Right forelimb (tissue), 1 donor: Measurements from ENCODE around the gene ATG16L2.
"Not testable (repeated sequence)": the region's sequence is repeated elsewhere in the genome, so short reads cannot be mapped to it uniquely, and the experiment has no call there.

Experiments used
- DNase-seq: peaks from one replicate; pipeline ENCODE4 v3.0.0-alpha.2; 2018

ATG16L2 gene

GRCh38 chr11:72826942-72827480 lies 12.8 kb downstream of the ATG16L2 start:
- no peak for DNase-seq

DNA sequence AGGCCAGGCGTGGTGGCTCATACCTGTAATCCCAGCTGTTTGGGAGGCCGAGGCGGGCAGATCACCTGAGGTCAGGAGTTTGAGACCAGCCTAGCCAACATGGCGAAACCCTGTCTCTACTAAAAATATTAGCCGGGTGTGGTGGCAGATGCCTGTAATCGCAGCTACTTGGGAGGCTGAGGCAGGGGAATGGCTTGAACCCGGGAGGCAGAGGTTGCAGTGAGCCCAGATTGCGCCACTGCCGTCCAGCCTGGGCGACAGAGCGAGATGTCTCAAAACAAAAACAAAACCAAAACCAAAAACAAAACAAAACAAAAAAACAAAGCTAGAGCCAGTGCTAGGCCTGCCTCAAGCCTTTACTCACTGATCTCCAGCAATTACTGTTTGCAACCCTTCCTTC lies 13.4 kb downstream of the ATG16L2 start:
- DNase-seq: not testable (repeated sequence)

GRCh38 chr11:72828081-72828567 lies 13.9 kb downstream of the ATG16L2 start:
- DNase-seq: no peak

DNA sequence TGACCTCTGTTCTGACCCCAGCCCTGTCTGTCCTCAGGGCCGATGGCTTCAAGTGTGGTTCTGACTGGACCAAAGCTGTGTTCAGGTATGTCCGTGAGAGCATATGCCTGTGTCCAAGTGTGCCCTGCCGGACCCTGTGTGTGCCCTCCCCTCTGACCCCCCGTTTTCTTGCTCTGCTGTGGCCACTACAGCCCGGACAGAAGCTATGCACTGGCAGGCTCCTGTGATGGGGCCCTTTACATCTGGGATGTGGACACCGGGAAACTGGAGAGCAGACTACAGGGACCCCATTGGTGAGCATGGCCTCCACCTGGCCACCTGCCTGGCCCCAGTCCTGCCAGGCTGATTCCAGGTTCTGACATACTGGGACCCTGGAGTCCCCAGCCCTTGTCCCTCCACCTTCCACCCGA lies 14.5 kb downstream of the ATG16L2 start:
- DNase-seq: no peak

DNA sequence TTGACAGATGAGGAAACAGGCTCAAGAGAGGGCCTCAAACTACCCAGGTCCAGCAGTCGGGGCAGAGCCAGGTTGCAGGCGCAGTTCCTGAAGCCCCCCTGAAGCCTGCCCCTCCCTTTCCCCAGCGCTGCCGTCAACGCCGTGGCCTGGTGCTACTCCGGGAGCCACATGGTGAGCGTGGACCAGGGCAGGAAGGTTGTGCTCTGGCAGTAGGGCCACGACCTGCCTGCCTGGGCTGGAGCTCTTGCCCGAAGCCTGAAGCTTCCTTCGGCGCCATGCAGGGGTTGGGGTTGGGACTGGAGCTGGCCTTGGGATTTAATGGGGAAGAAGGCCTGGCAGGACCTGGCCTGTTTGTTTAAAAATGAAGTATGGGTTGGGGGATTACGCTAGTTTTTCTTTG lies 15.0 kb downstream of the ATG16L2 start:
- DNase-seq: no peak

- DNase-seq: no peak
These were observed 15.8 kb downstream of the ATG16L2 start for GRCh38 chr11:72829884-72830533.

DNA sequence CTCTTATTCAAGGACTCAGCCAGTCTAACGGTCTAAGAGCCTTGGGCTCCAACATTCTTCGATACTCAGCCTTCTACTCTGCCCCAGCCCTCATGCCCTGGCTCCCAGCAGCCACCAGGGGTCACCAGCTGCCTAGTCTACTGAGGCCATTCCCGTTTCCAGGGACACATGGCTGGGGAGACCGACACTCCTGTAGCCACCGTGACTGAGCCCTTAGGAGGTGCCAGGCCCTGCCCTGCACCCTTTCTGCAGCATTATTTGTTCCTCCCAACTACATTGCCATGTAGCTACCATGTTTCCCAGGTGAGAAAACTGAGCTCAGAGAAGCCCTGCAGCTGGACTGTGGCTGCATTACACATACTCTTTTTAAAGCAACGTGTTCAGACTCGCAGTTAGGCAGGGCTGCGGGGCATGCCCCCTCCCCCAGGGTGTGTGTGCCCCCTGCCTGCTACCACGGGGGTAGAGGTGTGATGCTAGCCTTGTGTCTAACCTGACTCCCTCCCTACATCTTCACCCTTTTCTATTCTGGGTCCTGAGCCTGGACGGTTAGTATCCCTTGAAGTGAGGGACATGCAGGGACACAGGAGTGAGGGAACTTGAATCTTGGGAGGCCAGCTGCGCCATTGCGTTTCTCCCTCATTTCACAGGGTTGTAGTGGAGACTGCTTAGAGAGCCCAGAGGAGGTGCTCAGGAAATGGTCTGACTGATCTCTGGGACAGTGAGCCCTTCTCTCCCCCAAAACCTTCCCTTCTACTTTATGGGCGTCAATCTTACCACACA lies 17.5 kb downstream of the ATG16L2 start:
- DNase-seq: peak; percentile 89

- no peak for DNase-seq
These were observed 18.3 kb downstream of the ATG16L2 start for GRCh38 chr11:72832301-72833082.

DNA sequence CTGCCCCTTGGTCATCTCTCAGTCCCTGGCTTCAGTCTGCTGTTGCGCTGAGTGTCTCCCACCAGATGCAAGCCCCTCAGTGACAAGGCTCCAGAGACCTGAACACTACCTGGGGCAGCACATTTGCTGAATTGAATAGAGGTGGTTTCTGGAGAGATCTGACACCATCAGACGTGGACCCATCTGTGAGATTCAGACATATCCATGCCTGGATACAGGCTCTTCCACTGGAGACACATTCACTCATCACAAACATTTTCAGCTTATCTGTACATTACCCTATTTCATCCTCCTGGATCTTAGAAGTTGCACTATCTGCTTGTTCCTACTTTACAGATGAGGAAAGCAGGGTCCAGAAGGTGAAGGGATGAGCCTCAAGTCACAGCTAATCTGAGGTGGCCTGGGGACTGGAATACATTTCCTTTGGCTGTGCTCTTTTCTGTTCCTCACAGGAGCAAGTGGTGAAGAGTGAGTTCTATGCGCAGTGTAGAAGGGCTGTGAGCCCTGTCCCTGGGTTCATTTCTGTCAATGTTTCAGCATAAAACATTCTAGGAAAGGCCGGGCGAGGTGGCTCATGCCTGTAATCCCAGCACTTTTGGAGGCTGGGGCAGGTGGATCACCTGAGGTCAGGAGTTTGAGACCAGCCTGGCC lies 19.0 kb downstream of the ATG16L2 start:
- DNase-seq: no peak

DNA sequence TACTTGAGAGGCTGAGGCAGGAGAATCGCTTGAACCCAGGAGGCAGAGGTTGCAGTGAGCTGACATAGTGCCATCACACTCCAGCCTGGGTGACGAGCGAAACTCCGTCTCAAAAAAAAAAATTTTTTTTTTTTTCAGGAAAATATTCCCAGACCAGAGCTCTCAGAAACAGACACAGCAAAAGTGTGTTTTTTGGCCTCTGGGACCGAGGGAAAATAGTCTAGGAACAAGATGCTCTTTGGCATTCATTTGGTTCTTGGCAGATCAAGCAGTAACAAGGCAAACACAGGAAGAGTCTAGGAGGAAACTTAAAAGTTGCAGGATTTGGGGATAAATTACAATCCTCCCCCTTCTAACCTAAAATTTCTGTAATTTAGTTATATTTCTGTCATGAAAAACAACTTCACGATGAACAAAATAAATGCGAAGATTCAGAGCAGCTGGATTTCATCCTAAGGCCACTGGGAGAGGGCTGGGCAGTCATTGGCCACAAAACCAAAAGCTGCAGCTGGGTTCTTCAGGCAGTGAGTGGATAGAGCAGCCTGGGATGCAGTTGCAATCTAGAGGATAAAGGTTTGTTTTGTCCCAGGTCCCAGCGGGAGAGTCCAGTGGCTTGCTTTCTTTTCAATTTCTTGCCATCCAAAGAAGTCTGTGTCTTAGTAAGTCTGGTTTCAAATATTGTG lies 19.7 kb downstream of the ATG16L2 start:
- no peak for DNase-seq

- DNase-seq: no peak
These were observed 20.7 kb downstream of the ATG16L2 start for GRCh38 chr11:72834905-72835304.

GRCh38 chr11:72836111-72836510 lies 21.9 kb downstream of the ATG16L2 start:
- no peak for DNase-seq

DNA sequence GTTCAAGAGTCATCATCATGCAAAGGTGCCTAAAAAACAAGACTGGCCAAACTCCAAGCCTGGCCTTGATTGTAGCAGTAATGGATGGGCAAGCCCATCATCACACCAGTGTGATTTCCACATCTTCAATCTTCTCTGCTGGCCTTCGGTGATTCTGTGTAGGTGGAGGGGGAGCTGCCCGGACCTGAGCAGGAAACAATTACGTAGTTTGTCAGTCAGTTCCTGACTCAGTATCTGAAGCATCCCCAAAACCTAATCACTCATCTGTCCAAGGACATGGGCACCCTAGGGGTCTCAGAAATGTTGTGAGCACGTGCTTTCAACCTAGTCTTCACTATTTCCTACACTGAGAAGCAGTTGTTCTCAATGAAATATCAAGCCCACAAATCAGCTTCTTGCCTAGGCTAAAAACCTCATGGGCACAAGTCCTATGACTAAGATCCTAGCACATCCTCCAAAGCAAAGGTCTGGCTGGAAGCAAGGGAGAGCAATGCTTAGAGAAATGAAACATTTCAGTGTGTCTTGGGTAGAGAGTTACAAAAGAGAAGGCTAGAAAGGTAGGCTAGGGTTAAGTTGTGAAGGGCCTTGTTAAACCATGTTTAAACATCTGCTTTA lies 24.6 kb downstream of the ATG16L2 start:
- DNase-seq: no peak

DNA sequence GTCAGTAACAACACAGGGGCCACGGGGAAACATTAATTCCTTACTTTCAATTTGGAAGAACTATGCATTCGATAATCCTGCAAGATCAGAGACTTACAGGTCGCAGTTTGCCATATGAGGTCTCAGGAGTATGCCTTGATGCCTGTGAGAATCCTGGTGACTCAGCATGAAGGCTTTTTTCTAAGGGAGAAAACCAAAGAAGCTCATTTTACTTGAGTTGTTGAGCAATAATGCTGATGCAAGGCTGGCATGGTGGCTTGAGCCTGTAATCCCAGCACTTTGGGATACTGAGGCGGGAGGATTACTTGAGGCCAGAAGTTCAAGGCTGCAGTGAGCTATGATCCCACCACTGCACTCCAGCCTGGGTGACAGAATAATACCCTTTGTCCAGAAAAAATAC lies 26.6 kb downstream of the ATG16L2 start:
- DNase-seq: no peak

GRCh38 chr11:72841397-72841796 lies 27.2 kb downstream of the ATG16L2 start:
- DNase-seq: no peak

- DNase-seq: no peak
These were observed 27.9 kb downstream of the ATG16L2 start for GRCh38 chr11:72842126-72842525.

DNA sequence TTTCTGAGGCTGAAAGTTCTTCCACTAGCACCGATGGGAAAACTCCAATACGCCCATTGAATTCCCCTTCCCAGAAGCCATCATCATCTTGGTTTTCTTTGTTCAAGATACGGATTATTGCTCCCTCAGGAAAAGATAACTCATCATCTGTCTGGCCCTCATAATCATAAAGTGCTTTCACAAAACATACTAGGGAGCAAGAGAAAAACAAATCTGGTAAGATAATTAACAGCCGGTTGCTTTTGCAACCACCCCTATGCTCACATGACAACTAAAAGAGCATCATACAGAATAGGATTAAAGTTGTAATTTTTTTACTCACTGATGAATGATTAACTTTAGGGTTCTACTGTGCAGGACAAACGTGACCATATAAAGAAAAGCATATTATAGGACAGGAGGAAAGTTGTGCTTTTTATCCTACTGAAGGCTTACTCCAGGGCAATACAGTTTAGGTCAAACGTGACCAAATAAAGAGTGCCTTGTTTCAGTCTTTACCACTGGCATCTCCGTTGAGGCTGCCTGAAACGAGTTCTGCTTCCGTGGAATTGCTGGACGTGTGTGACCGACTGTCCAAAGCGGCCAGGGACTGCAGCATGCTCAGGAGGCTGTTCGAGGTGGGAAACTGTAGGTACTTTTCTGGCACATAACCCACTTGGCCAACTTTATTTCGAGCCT lies 28.6 kb downstream of the ATG16L2 start:
- no peak for DNase-seq

- DNase-seq: no peak
These were observed 30.1 kb downstream of the ATG16L2 start for GRCh38 chr11:72844356-72844755.

DNA sequence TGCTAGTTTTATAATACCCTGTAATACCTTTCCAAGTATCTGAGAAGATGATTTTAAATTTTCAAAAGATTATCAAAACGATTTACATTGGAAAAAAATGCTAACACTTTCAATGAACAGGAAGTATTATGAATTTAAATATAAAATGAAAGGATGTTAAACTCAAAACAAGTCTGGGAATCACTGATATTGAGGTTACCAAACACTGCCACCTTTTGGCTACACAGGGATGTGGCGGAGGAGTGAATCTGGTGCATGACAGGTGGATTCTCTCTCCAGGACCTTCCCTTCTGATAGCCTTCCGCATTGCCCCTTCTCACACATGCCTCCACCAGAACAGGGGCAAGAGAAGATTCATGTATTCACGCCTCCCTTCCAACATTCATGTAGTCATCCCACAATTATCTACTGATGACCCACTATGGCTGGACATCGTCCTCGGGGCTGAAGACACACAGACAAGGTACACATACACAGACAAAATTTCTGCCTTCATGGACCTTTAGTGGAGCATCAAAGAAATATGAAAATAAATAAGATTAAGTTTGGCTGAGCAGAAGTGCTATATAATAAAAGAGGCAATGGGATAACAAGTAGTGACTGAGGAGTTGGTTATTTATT lies 34.7 kb downstream of the ATG16L2 start:
- no peak for DNase-seq

DNA sequence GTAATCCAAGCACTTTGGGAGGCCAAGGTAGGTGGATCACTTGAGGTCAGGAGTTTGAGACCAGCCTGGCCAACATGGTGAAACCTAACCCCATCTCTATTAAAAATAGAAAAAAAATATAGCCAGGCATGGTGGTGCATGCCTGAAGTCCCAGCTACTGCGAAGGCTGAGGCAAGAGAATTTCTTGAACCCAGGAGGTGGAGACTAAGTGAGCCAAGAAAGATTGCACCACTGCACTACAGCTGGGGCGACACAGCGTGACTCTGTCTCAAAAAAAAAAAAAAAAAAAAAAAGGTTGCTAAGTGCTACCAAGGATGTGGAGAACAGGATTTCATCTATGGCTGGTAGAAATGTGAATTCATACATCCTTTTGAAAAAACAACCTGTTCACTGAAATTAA lies 36.6 kb downstream of the ATG16L2 start:
- no peak for DNase-seq

- no peak for DNase-seq
These were observed 37.5 kb downstream of the ATG16L2 start for GRCh38 chr11:72851726-72852125.
